Measurements from ENCODE around the gene PRRG1. TPM values are rescaled to one million over a fixed set of nuclear protein-coding genes. Genes with fewer than 3 reads are reported as not detected.
"Not testable (repeated sequence)": the region's sequence is repeated elsewhere in the genome, so short reads cannot be mapped to it uniquely, and the experiment has no call there.

Gene PRRG1
- total and polyA plus RNA-seq, 9 donors = 3.3 to 11.1 (median 8.3) TPM

DNA sequence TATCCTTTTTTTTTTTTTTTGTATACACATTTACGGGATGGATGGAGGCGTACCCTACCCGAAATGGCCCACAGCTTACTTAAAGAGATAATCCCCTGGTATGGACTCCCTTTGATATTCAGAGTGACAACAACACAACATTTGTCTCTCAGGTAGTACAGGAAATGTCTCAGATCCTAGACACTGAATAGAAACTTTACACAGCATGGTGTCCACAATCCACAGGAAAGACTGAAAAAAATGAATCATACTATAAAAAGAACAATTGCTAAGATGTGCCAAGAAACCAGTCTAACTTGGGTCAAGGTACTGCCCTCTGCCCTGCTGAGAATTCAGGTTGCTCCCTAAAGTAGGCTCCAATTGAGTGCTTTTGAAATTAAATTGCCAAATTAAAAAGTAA lies 121.5 kb downstream of the PRRG1 start:
- no peaks in the 10 kb centered on the region for H3K4me1 ChIP-seq (ENCODE audit: insufficient read depth)
- 78 to 80% (median 79%) methylated on average over 3 of the region's 3 CpGs for WGBS, 3 donors
- H3K4me3 ChIP-seq = no peak overlapping the region
- no peaks in the 10 kb centered on the region for H3K36me3 ChIP-seq
- TF ChIP-seq EP300 (IDR thresholded peaks at IDR 0.05) (no peak), CTCF (IDR thresholded peaks at IDR 0.05) (no peak), POLR2A (IDR thresholded peaks at IDR 0.05) (no peak)
- H3K27me3 ChIP-seq = no peaks in the 10 kb centered on the region
- no peaks in the 10 kb centered on the region for H3K9me3 ChIP-seq
- no peak for DNase-seq
- intact Hi-C loops (cut with DNase I) = no loop called here
- no peak overlapping the region for H3K27ac ChIP-seq

DNA sequence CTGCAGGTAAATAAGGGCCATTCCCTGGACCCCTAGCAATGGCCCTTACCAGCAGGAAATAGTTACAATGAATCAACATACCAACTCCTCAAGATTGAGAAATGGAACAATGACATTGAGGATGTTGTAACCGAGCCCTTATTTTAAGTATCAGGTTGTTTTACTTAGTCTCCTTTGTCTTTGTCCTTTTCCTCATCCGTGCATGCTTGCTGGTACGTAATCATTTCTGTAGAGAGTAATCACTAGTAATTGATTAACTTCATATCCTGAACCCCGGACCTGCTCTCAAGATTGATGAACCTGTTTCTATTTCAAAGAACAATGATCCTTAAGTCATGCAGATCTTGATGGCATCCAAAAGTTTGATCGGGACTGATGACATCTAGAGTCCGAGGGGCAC lies 123.7 kb downstream of the PRRG1 start:
- no peak for DNase-seq
- intact Hi-C loops (cut with DNase I) = no loop called here
- no peak overlapping the region for H3K27ac ChIP-seq
- H3K36me3 ChIP-seq = no peaks in the 10 kb centered on the region
- no peak overlapping the region for H3K4me3 ChIP-seq
- 84 to 88% (median 84%) methylated on average over 6 of the region's 6 CpGs for WGBS, 3 donors
- TF ChIP-seq EP300 (IDR thresholded peaks at IDR 0.05) (no peak), POLR2A (IDR thresholded peaks at IDR 0.05) (no peak), CTCF (IDR thresholded peaks at IDR 0.05) (no peak)
- H3K27me3 ChIP-seq = no peaks in the 10 kb centered on the region
- H3K9me3 ChIP-seq = no peaks in the 10 kb centered on the region
- no peaks in the 10 kb centered on the region for H3K4me1 ChIP-seq (ENCODE audit: insufficient read depth)

GRCh38 chrX:37474478-37474877 lies 125.3 kb downstream of the PRRG1 start:
- intact Hi-C loops (cut with DNase I) = no loop called here
- no peak overlapping the region for H3K27ac ChIP-seq
- H3K9me3 ChIP-seq = no peaks in the 10 kb centered on the region
- no peak for DNase-seq
- H3K36me3 ChIP-seq = no peaks in the 10 kb centered on the region
- no peak for TF ChIP-seq CTCF (IDR thresholded peaks at IDR 0.05)
- no peak for TF ChIP-seq POLR2A (IDR thresholded peaks at IDR 0.05)
- no peak for TF ChIP-seq EP300 (IDR thresholded peaks at IDR 0.05)
- 42 to 52% (median 48%) methylated on average over 5 of the region's 5 CpGs for WGBS, 3 donors
- no peaks in the 10 kb centered on the region for H3K4me1 ChIP-seq (ENCODE audit: insufficient read depth)
- no peaks in the 10 kb centered on the region for H3K27me3 ChIP-seq
- no peak overlapping the region for H3K4me3 ChIP-seq

- no peaks in the 10 kb centered on the region for H3K9me3 ChIP-seq
- no peaks in the 10 kb centered on the region for H3K4me1 ChIP-seq (ENCODE audit: insufficient read depth)
- H3K36me3 ChIP-seq = no peaks in the 10 kb centered on the region
- no peaks in the 10 kb centered on the region for H3K27me3 ChIP-seq
- H3K4me3 ChIP-seq = no peak overlapping the region
- no peak for DNase-seq
- no peak overlapping the region for H3K27ac ChIP-seq
- intact Hi-C loops (cut with DNase I) = no loop called here
- TF ChIP-seq POLR2A (IDR thresholded peaks at IDR 0.05) (no peak), CTCF (IDR thresholded peaks at IDR 0.05) (no peak), EP300 (IDR thresholded peaks at IDR 0.05) (no peak)
- 46 to 56% (median 52%) methylated on average over 3 of the region's 3 CpGs for WGBS, 3 donors
These were observed 127.5 kb downstream of the PRRG1 start for GRCh38 chrX:37476571-37477170.

GRCh38 chrX:37484335-37484734 lies 135.2 kb downstream of the PRRG1 start:
- H3K36me3 ChIP-seq; intact Hi-C loops (cut with DNase I); H3K27me3 ChIP-seq; DNase-seq; H3K9me3 ChIP-seq; H3K4me3 ChIP-seq; H3K4me1 ChIP-seq (ENCODE audit: insufficient read depth); H3K27ac ChIP-seq: not testable (repeated sequence)
- WGBS, 3 donors = 78 to 89% (median 79%) methylated on average over 4 of the region's 4 CpGs

All from ovary (tissue), 9 donors.